Measurements from ENCODE around the gene KRTAP22-1. TPM values are rescaled to one million over a fixed set of nuclear protein-coding genes. Genes with fewer than 3 reads are reported as not detected.

KRTAP22-1 gene
- total and polyA plus RNA-seq, 7 experiments from 2014 or later = not detected

DNA sequence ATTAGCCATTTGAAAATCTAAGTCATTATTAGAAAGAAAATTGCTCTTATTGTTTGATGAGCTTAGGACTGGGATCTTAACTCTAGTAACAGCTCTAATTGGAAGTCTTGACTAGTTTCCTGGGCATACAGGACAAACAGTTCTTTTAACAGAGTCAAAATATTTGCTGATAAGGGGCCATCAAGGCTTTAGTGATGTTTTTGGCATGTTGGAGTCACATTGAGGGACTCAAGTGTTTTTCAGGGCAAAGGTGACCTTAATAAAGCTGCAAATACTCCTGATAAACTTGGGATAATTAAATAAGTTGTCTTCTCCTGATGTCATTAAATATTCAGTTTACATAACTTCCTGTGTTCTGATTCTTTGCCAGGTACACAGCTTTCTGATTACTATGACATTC, 33.3 kb upstream of the KRTAP22-1 start:
- Histone ChIP-seq H3K36me3 (ENCODE audit: control insufficient read depth in 2 of 3, insufficient read depth in 3 of 3, low read length in 3 of 3) (no peaks in the 10 kb centered on the region), H3K9me3 (ENCODE audit: control insufficient read depth in 2 of 3, low read length in 3 of 3) (no peaks in the 10 kb centered on the region), H3K4me3 (ENCODE audit: low read length) (no peak overlapping the region), H3K4me1 (ENCODE audit: control insufficient read depth in 2 of 2, insufficient read depth in 2 of 2, low read length in 2 of 2) (no peaks in the 10 kb centered on the region), H3K27ac (ENCODE audit: low read depth, low read length) (no peak overlapping the region), H3K27me3 (ENCODE audit: control insufficient read depth in 2 of 2, insufficient read depth in 2 of 2, low read length in 2 of 2) (no peaks in the 10 kb centered on the region)
- POLR2A ChIA-PET = no interaction called here
- ATAC-seq = no peak
- Mint-ChIP-seq H3K27ac (no peak overlapping the region), H3K4me1 (no peaks in the 10 kb centered on the region), H3K27me3 (peaks cover 0 to 5% (median 3%) of the 10 kb centered on the region in 5 donors), H3K9me3 (peaks cover 0 to 5% (median 0%) of the 10 kb centered on the region in 11 donors), H3K4me3 (no peak overlapping the region), H3K36me3 (no peaks in the 10 kb centered on the region)
- intact Hi-C loops (cut with micrococcal nuclease) = no loop called here
- CTCF ChIA-PET = no interaction called here
- no peak for DNase-seq

DNA sequence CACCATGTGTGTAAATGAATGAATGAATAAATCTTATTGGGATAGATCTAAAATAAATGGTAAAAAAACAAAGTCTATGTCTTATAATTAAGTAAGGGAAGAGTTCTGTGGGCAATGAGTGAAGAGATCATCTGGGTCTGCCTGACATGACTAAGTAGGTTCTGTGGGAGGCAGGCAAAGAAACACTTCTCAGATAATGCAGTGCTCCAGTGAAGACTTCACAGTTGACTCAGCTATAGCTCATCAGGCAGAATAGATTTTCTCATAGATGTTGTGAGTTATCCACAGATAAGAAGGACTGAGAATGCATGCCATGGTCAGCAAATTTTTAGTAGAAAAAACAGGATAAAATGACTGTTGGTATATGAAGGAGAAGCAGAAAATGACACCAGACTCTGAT, 23.1 kb upstream of the KRTAP22-1 start:
- ChIA-PET POLR2A (no interaction called here), CTCF (no interaction called here)
- DNase-seq (no peak), ATAC-seq (no peak)
- H3K27me3 ChIP-seq (ENCODE audit: control insufficient read depth in 2 of 2, insufficient read depth in 2 of 2, low read length in 2 of 2) = no peaks in the 10 kb centered on the region
- Mint-ChIP-seq H3K36me3 (no peaks in the 10 kb centered on the region), H3K27me3 (no peaks in the 10 kb centered on the region), H3K27ac (no peak overlapping the region), H3K4me3 (no peak overlapping the region), H3K9me3 (peaks cover 0 to 5% (median 0%) of the 10 kb centered on the region in 11 donors), H3K4me1 (no peaks in the 10 kb centered on the region)
- intact Hi-C loops (cut with micrococcal nuclease) = no loop called here
- no peaks in the 10 kb centered on the region for H3K4me1 ChIP-seq (ENCODE audit: control insufficient read depth in 2 of 2, insufficient read depth in 2 of 2, low read length in 2 of 2)
- no peaks in the 10 kb centered on the region for H3K36me3 ChIP-seq (ENCODE audit: control insufficient read depth in 2 of 3, insufficient read depth in 3 of 3, low read length in 3 of 3)
- no peak overlapping the region for H3K27ac ChIP-seq (ENCODE audit: low read depth, low read length)
- no peaks in the 10 kb centered on the region for H3K9me3 ChIP-seq (ENCODE audit: control insufficient read depth in 2 of 3, low read length in 3 of 3)
- no peak overlapping the region for H3K4me3 ChIP-seq (ENCODE audit: low read length)

DNA sequence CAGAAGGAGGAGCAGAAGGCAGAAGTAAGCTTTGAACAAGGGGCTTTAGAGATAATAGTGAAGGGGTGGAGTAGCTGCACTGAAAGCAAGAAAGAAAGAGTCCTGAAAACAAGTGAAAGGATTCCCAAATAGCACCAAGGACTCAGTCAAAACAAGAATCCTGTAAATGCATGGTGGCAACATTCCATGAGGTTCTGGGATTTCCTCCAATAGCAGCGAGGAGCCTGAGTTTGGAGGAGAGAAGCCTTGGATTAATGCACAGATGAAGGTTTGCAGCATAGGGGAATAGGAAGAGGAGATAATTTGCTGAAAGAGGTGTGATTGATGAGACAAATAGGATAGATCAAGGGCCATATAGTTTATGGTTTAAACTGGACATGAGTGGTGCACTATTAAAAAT, 21.5 kb upstream of the KRTAP22-1 start:
- ATAC-seq = no peak
- peaks cover 0 to 4% (median 0%) of the 10 kb centered on the region in 11 donors for H3K9me3 Mint-ChIP-seq
- no peaks in the 10 kb centered on the region for H3K9me3 ChIP-seq (ENCODE audit: control insufficient read depth in 2 of 3, low read length in 3 of 3)
- H3K27ac Mint-ChIP-seq = no peak overlapping the region
- no peak for DNase-seq
- H3K27me3 Mint-ChIP-seq = peaks cover 0 to 2% (median 0%) of the 10 kb centered on the region in 5 donors
- POLR2A ChIA-PET = no interaction called here
- no peaks in the 10 kb centered on the region for H3K27me3 ChIP-seq (ENCODE audit: control insufficient read depth in 2 of 2, insufficient read depth in 2 of 2, low read length in 2 of 2)
- H3K4me1 ChIP-seq (ENCODE audit: control insufficient read depth in 2 of 2, insufficient read depth in 2 of 2, low read length in 2 of 2) = no peaks in the 10 kb centered on the region
- H3K4me3 Mint-ChIP-seq = no peak overlapping the region
- H3K27ac ChIP-seq (ENCODE audit: low read depth, low read length) = no peak overlapping the region
- intact Hi-C loops (cut with micrococcal nuclease) = no loop called here
- no peaks in the 10 kb centered on the region for H3K36me3 Mint-ChIP-seq
- no peaks in the 10 kb centered on the region for H3K36me3 ChIP-seq (ENCODE audit: control insufficient read depth in 2 of 3, insufficient read depth in 3 of 3, low read length in 3 of 3)
- no peaks in the 10 kb centered on the region for H3K4me1 Mint-ChIP-seq
- H3K4me3 ChIP-seq (ENCODE audit: low read length) = no peak overlapping the region
- CTCF ChIA-PET = no interaction called here

DNA sequence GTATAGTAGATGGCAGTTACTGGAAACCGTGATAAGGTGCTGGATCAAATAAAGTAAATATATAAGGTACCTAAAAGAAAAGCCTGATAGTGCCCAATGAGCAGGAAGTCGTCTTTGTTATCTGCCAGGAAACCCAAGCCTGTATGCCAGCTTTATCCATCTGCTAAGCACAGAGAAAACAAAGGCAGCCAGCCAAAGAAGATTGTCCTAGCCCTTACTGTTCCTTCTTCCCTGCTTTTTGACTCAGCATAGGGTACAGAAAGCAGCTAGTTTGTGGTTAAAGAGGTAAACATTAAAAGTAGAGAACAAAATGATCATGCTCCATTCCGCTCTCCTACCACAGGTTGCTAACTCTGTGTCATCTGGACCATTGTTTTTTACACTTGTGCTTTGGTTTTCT, 20.8 kb upstream of the KRTAP22-1 start:
- Mint-ChIP-seq H3K4me1 (no peaks in the 10 kb centered on the region), H3K27me3 (peaks cover 0 to 9% (median 0%) of the 10 kb centered on the region in 5 donors), H3K27ac (no peak overlapping the region), H3K9me3 (peaks cover 0 to 8% (median 0%) of the 10 kb centered on the region in 11 donors), H3K36me3 (no peaks in the 10 kb centered on the region), H3K4me3 (no peak overlapping the region)
- no peaks in the 10 kb centered on the region for H3K4me1 ChIP-seq (ENCODE audit: control insufficient read depth in 2 of 2, insufficient read depth in 2 of 2, low read length in 2 of 2)
- no peaks in the 10 kb centered on the region for H3K27me3 ChIP-seq (ENCODE audit: control insufficient read depth in 2 of 2, insufficient read depth in 2 of 2, low read length in 2 of 2)
- no peaks in the 10 kb centered on the region for H3K36me3 ChIP-seq (ENCODE audit: control insufficient read depth in 2 of 3, insufficient read depth in 3 of 3, low read length in 3 of 3)
- ChIA-PET CTCF (no interaction called here), POLR2A (no interaction called here)
- H3K27ac ChIP-seq (ENCODE audit: low read depth, low read length) = no peak overlapping the region
- no peak overlapping the region for H3K4me3 ChIP-seq (ENCODE audit: low read length)
- ATAC-seq = no peak
- intact Hi-C loops (cut with micrococcal nuclease) = no loop called here
- no peaks in the 10 kb centered on the region for H3K9me3 ChIP-seq (ENCODE audit: control insufficient read depth in 2 of 3, low read length in 3 of 3)
- no peak for DNase-seq

DNA sequence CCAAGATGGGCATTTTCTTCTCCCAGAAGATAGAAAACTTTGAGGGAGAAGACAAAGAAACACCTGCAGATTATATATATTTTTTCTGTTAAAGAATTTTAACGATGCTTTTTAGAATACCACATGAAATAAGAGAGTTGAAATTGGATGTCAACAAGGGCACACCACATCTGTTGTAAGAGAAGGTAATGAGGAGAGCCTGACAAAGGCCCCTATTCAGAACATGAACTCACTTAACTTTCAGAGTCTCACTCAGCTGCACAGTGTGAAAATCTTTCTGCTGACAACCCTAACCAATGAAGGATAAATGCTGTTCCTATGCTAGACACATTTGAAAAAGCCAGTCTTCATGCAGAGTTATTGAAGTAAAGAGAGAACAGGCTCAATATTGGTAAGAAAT, 18.0 kb upstream of the KRTAP22-1 start:
- Mint-ChIP-seq H3K4me3 (no peak overlapping the region), H3K27me3 (peaks cover 0 to 9% (median 0%) of the 10 kb centered on the region in 5 donors), H3K27ac (no peak overlapping the region), H3K9me3 (peaks cover 0 to 8% (median 0%) of the 10 kb centered on the region in 11 donors), H3K4me1 (no peaks in the 10 kb centered on the region), H3K36me3 (no peaks in the 10 kb centered on the region)
- ChIA-PET POLR2A (no interaction called here), CTCF (no interaction called here)
- no peak overlapping the region for H3K4me3 ChIP-seq (ENCODE audit: low read length)
- H3K36me3 ChIP-seq (ENCODE audit: control insufficient read depth in 2 of 3, insufficient read depth in 3 of 3, low read length in 3 of 3) = no peaks in the 10 kb centered on the region
- H3K4me1 ChIP-seq (ENCODE audit: control insufficient read depth in 2 of 2, insufficient read depth in 2 of 2, low read length in 2 of 2) = no peaks in the 10 kb centered on the region
- H3K27me3 ChIP-seq (ENCODE audit: control insufficient read depth in 2 of 2, insufficient read depth in 2 of 2, low read length in 2 of 2) = no peaks in the 10 kb centered on the region
- ATAC-seq (no peak), DNase-seq (no peak)
- no peak overlapping the region for H3K27ac ChIP-seq (ENCODE audit: low read depth, low read length)
- no peaks in the 10 kb centered on the region for H3K9me3 ChIP-seq (ENCODE audit: control insufficient read depth in 2 of 3, low read length in 3 of 3)
- intact Hi-C loops (cut with micrococcal nuclease) = no loop called here

DNA sequence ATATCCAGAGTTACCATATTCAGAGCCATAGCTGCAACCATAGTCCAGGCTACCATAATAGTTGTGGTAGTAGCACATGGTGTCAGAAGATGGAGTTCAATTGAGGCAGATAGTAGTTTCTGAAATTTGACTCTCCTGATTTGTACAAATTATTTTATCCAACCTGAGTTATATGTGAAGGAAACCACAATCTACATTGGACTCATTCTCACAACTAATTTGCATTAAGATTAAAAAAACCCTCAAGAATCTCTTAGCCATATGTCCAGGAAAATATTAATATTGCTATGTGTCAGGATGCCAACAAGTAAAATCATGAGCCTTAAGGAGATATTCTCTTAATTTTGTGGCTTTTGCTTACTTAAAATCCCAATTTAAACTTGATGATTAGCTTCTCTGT, 10.6 kb upstream of the KRTAP22-1 start, which contains the start of gene KRTAP22-2:
TSS of gene KRTAP22-2 (minus strand) at position 101 of the 400 bp plus-strand sequence.
- Histone ChIP-seq H3K4me3 (ENCODE audit: low read length) (no peak within 1 kb of the TSS), H3K4me1 (ENCODE audit: control insufficient read depth in 2 of 2, insufficient read depth in 2 of 2, low read length in 2 of 2) (no peaks in the 10 kb centered on the region), H3K27me3 (ENCODE audit: control insufficient read depth in 2 of 2, insufficient read depth in 2 of 2, low read length in 2 of 2) (no peaks in the 10 kb centered on the region), H3K27ac (ENCODE audit: low read depth, low read length) (no peak within 1 kb of the TSS), H3K36me3 (ENCODE audit: control insufficient read depth in 2 of 3, insufficient read depth in 3 of 3, low read length in 3 of 3) (no peaks in the 10 kb centered on the region), H3K9me3 (ENCODE audit: control insufficient read depth in 2 of 3, low read length in 3 of 3) (no peaks in the 10 kb centered on the region)
- no peak within 1 kb of the TSS for H3K27ac Mint-ChIP-seq
- intact Hi-C loops (cut with micrococcal nuclease) = no loop called here
- no peaks in the 10 kb centered on the region for H3K36me3 Mint-ChIP-seq
- no peak within 1 kb of the TSS for H3K4me3 Mint-ChIP-seq
- peaks cover 0 to under 1% (median 0%) of the 10 kb centered on the region in 5 donors for H3K27me3 Mint-ChIP-seq
- H3K4me1 Mint-ChIP-seq = no peaks in the 10 kb centered on the region
- ATAC-seq (no peak), DNase-seq (no peak)
- ChIA-PET POLR2A (no interaction called here), CTCF (no interaction called here)
- H3K9me3 Mint-ChIP-seq = peaks cover 0 to 2% (median 0%) of the 10 kb centered on the region in 11 donors

DNA sequence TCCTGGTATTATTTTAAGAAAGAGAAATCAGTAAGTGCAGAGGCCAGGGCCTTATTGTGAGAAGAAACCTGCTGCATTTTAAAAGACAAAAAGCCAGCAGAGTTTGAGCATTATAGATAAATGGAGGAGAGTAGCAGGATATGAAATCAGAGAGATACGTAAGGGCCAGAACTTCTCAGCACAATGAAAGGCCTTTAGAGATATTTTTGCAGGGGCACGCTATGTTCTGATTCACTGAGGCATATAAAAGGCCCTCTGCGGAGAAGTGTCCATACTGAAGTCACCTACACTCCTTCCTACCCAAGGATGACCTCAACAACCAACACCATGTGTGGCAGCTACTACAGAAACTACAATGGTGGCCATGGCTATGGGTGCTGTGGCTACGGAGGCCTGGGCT, 8.7 kb upstream of the KRTAP22-1 start, which contains the start of gene KRTAP6-3:
TSS of gene KRTAP6-3 (plus strand) at position 301 of the 400 bp plus-strand sequence. CDS start at position 307, 6 bp downstream.
- Histone ChIP-seq H3K27me3 (ENCODE audit: control insufficient read depth in 2 of 2, insufficient read depth in 2 of 2, low read length in 2 of 2) (no peaks in the 10 kb centered on the region), H3K9me3 (ENCODE audit: control insufficient read depth in 2 of 3, low read length in 3 of 3) (no peaks in the 10 kb centered on the region), H3K4me1 (ENCODE audit: control insufficient read depth in 2 of 2, insufficient read depth in 2 of 2, low read length in 2 of 2) (no peaks in the 10 kb centered on the region), H3K36me3 (ENCODE audit: control insufficient read depth in 2 of 3, insufficient read depth in 3 of 3, low read length in 3 of 3) (no peaks in the 10 kb centered on the region), H3K4me3 (ENCODE audit: low read length) (no peak within 1 kb of the TSS), H3K27ac (ENCODE audit: low read depth, low read length) (no peak within 1 kb of the TSS)
- Mint-ChIP-seq H3K36me3 (no peaks in the 10 kb centered on the region), H3K9me3 (peaks cover 0 to 6% (median 0%) of the 10 kb centered on the region in 11 donors), H3K4me1 (no peaks in the 10 kb centered on the region), H3K27me3 (peaks cover 0 to 7% (median 0%) of the 10 kb centered on the region in 5 donors), H3K4me3 (no peak within 1 kb of the TSS), H3K27ac (no peak within 1 kb of the TSS)
- ChIA-PET POLR2A (no interaction called here), CTCF (no interaction called here)
- DNase-seq = no peak
- no peak for ATAC-seq
- intact Hi-C loops (cut with micrococcal nuclease) = no loop called here

Measured in naive thymus-derived CD4-positive, alpha-beta T cell (primary cell).